ENCODE measurements around the gene OR5L2. TPM values are rescaled to one million over a fixed set of nuclear protein-coding genes. Genes with fewer than 3 reads are reported as not detected.
"Not testable (repeated sequence)": the region's sequence is repeated elsewhere in the genome, so short reads cannot be mapped to it uniquely, and the experiment has no call there.

The OR5L2 gene

GRCh38 chr11:55867354-55867753, 40.3 kb downstream of the OR5L2 start:
- H3K36me3 ChIP-seq (ENCODE audit: control insufficient read depth in 1 of 2, insufficient read depth in 2 of 2, low read depth in 1 of 2, low read length in 2 of 2); H2AK5ac ChIP-seq (ENCODE audit: low read length, severe bottlenecking); H3K4ac ChIP-seq (ENCODE audit: low read depth in 1 of 2, low read length in 2 of 2); H3K9me3 ChIP-seq (ENCODE audit: control insufficient read depth, low read length); H2AFZ ChIP-seq (ENCODE audit: low read depth, low read length); H3K4me2 ChIP-seq (ENCODE audit: low read length, poor library complexity, severe bottlenecking); H3K9ac ChIP-seq (ENCODE audit: low read length); H3K23ac ChIP-seq (ENCODE audit: low read length in 2 of 2); H3K18ac ChIP-seq (ENCODE audit: low read depth in 1 of 2, low read length in 2 of 2); H2BK12ac ChIP-seq (ENCODE audit: low read length in 2 of 2); H3K27me3 ChIP-seq (ENCODE audit: control insufficient read depth in 1 of 2, insufficient read depth in 1 of 2, low read length in 2 of 2); H3K79me1 ChIP-seq (replicated peaks; ENCODE audit: low read length, poor library complexity, severe bottlenecking); H3K4me3 ChIP-seq (ENCODE audit: insufficient read depth in 1 of 2, low read depth in 1 of 2, low read length in 2 of 2); H2BK15ac ChIP-seq (ENCODE audit: low read depth, poor library complexity, severe bottlenecking); H3K14ac ChIP-seq (ENCODE audit: low read length in 2 of 2); H2BK5ac ChIP-seq (ENCODE audit: low read depth, low read length, poor library complexity, severe bottlenecking); H3K4me1 ChIP-seq (ENCODE audit: control insufficient read depth, insufficient read depth, low read depth, low read length); H4K91ac ChIP-seq (ENCODE audit: low read length); H4K8ac ChIP-seq (ENCODE audit: low read length); H3K27ac ChIP-seq (ENCODE audit: low read length, poor library complexity, severe bottlenecking); DNase-seq; H2BK120ac ChIP-seq (ENCODE audit: low read depth, low read length): not testable (repeated sequence)
- 74% methylated on average over 4 of the region's 4 CpGs for WGBS

- not testable (repeated sequence) for H3K23ac ChIP-seq (ENCODE audit: low read length in 2 of 2); H2BK12ac ChIP-seq (ENCODE audit: low read length in 2 of 2); DNase-seq; H2BK120ac ChIP-seq (ENCODE audit: low read depth, low read length); H2BK15ac ChIP-seq (ENCODE audit: low read depth, poor library complexity, severe bottlenecking); H3K4me3 ChIP-seq (ENCODE audit: insufficient read depth in 1 of 2, low read depth in 1 of 2, low read length in 2 of 2); H3K27me3 ChIP-seq (ENCODE audit: control insufficient read depth in 1 of 2, insufficient read depth in 1 of 2, low read length in 2 of 2); H3K9me3 ChIP-seq (ENCODE audit: control insufficient read depth, low read length); H2AFZ ChIP-seq (ENCODE audit: low read depth, low read length); H3K9ac ChIP-seq (ENCODE audit: low read length); H3K36me3 ChIP-seq (ENCODE audit: control insufficient read depth in 1 of 2, insufficient read depth in 2 of 2, low read depth in 1 of 2, low read length in 2 of 2); H4K91ac ChIP-seq (ENCODE audit: low read length); H3K14ac ChIP-seq (ENCODE audit: low read length in 2 of 2); H3K27ac ChIP-seq (ENCODE audit: low read length, poor library complexity, severe bottlenecking); H3K4me1 ChIP-seq (ENCODE audit: control insufficient read depth, insufficient read depth, low read depth, low read length); H3K4ac ChIP-seq (ENCODE audit: low read depth in 1 of 2, low read length in 2 of 2); H3K4me2 ChIP-seq (ENCODE audit: low read length, poor library complexity, severe bottlenecking); H4K8ac ChIP-seq (ENCODE audit: low read length); H2AK5ac ChIP-seq (ENCODE audit: low read length, severe bottlenecking); H2BK5ac ChIP-seq (ENCODE audit: low read depth, low read length, poor library complexity, severe bottlenecking); H3K18ac ChIP-seq (ENCODE audit: low read depth in 1 of 2, low read length in 2 of 2); H3K79me1 ChIP-seq (replicated peaks; ENCODE audit: low read length, poor library complexity, severe bottlenecking)
- 96% methylated on average over 33 of the region's 33 CpGs for WGBS
Observed at GRCh38 chr11:55872731-55873130, 45.7 kb downstream of the OR5L2 start.

GRCh38 chr11:55873146-55873545, 46.1 kb downstream of the OR5L2 start:
- not testable (repeated sequence) for DNase-seq; H3K4ac ChIP-seq (ENCODE audit: low read depth in 1 of 2, low read length in 2 of 2); H3K9ac ChIP-seq (ENCODE audit: low read length); H3K4me1 ChIP-seq (ENCODE audit: control insufficient read depth, insufficient read depth, low read depth, low read length); H4K91ac ChIP-seq (ENCODE audit: low read length); H3K79me1 ChIP-seq (replicated peaks; ENCODE audit: low read length, poor library complexity, severe bottlenecking); H3K23ac ChIP-seq (ENCODE audit: low read length in 2 of 2); H3K27ac ChIP-seq (ENCODE audit: low read length, poor library complexity, severe bottlenecking); H2BK12ac ChIP-seq (ENCODE audit: low read length in 2 of 2); H2BK5ac ChIP-seq (ENCODE audit: low read depth, low read length, poor library complexity, severe bottlenecking); H4K8ac ChIP-seq (ENCODE audit: low read length); H2AFZ ChIP-seq (ENCODE audit: low read depth, low read length); H2AK5ac ChIP-seq (ENCODE audit: low read length, severe bottlenecking); H3K4me3 ChIP-seq (ENCODE audit: insufficient read depth in 1 of 2, low read depth in 1 of 2, low read length in 2 of 2); H2BK120ac ChIP-seq (ENCODE audit: low read depth, low read length); H3K4me2 ChIP-seq (ENCODE audit: low read length, poor library complexity, severe bottlenecking); H3K27me3 ChIP-seq (ENCODE audit: control insufficient read depth in 1 of 2, insufficient read depth in 1 of 2, low read length in 2 of 2); H2BK15ac ChIP-seq (ENCODE audit: low read depth, poor library complexity, severe bottlenecking); H3K14ac ChIP-seq (ENCODE audit: low read length in 2 of 2); H3K18ac ChIP-seq (ENCODE audit: low read depth in 1 of 2, low read length in 2 of 2); H3K9me3 ChIP-seq (ENCODE audit: control insufficient read depth, low read length); H3K36me3 ChIP-seq (ENCODE audit: control insufficient read depth in 1 of 2, insufficient read depth in 2 of 2, low read depth in 1 of 2, low read length in 2 of 2)
- 89% methylated on average over 22 of the region's 34 CpGs for WGBS

Small RNAs within 50 kb of the gene (small RNA-seq; reads per million reads assigned to genes)
- gene AC036111.3 (ENCODE audit: low read depth): not detected

All from mesenchymal stem cell (in vitro differentiated cells and primary cell).